GM21447 (cell line): ENCODE data around the gene LTF.
"Not testable (repeated sequence)": the region's sequence is repeated elsewhere in the genome, so short reads cannot be mapped to it uniquely, and the experiment has no call there.

Source experiments
- ATAC-seq: cut with Tn5 transposase; IDR thresholded peaks from one replicate; pipeline ENCODE4 v1.9.1; 2021; ENCODE audit not compliant: unreplicated experiment

LTF gene

DNA sequence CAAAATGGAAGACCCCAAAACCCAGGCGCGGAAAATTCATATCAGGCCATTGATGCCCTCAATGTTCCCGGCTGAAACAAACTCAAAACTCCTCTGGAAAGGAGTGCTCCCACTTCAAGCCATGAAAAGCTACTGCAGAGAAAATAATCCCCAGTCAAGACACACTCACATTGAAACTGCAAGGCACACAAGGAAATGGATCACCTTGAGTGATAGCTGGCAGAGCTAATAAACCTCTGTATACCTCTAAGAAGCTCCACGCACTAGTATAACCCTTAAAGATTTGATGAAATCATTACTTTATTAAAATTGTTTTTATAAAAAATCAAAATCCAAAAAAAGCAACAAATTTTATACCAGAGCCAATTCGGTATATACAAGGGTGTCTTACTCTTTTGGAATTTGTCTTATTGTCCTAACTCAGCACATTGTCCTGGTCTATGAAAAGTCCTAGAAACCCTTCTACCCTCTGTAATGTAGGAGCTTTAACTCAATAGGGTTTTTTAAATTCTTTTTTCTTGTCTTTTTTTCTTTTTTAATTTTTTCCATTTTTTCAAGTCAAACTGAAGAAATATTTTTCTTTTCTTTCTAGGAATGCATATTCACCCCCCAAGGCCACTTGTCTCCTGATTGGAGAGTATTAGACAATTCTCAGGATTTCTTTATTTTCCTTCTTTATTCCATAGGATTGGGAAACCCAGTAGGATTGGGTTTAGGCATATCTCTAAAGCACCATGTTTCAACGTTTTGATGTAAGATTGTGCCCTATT, 66.3 kb downstream of the LTF start:
- no peak for ATAC-seq

DNA sequence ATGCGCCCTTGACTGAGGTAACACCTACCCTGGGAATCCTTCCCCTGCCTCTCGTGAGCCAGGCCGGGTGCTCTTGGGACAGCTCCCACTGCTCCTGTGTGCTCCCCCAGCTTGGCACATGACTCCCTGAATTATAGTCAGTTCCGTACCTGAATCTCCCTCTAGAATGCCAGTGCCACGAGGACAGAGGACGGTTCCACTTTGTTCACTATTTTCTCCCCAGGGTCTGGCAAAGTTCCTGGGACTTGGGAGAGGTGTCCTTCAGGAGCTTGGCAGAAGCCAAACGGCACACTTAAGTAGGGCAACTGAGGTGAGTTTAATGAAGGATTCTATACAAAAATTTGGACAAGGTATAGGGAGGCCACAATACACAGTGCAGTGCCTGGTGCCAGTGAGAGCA, 67.6 kb downstream of the LTF start:
- ATAC-seq, result no peak

DNA sequence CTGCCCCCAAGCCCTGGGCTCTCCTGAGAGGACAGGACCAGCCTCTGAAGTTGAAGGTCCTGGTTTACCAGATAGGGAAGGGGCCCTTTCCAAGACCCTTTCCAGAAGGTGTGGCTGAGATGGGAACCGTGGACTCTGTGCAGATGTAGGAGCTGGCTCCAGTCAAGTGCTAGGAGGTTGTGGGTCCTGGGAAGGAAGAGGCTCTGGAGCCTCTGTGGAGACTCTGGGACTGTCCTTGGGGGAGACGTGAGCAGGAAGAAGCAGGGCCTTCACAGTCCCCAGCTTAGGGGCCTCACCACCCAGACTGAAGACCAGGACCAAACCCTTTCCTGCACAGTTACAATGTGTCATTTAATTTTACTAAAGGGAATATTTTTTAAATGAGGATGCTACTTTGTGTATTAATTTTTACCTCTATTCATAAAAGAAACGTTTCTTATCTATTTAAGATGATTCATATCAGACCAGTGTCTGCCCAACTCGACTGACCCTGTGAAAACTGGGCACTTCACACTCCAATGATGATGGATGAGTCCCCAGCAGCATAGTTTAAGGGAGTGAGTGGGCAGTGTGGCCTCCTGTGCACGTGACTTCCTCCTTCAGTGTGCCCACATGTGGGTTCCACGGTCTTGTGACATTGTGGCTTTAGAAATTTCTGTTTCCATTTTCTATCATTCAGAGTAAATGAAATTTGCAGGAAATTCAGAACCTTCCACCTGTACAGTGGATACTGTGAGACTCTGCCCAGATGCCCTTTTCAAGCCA, 68.8 kb downstream of the LTF start:
- ATAC-seq, result no peak

DNA sequence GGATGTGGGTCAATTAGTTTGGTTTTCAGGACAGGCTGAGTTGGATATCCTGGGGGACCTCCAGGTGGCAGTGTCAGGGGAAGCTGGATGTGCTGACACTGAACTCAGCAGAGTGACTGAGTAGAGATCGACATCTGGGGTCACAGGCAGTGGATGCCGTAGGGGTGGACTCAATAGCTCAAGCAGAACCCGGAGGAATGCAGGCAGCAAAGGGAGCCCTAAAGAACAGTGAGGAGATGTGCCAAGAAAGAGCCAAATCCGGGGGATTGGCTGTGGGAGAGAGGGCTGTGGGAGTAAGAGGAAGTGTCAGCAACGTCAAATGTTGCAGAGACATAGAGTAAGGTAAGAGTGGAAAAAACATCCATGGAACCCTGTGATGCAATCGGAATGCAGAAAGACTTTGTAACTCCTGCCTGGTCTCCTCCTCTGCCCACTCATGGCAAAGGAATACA, 69.5 kb downstream of the LTF start:
- ATAC-seq, result no peak

DNA sequence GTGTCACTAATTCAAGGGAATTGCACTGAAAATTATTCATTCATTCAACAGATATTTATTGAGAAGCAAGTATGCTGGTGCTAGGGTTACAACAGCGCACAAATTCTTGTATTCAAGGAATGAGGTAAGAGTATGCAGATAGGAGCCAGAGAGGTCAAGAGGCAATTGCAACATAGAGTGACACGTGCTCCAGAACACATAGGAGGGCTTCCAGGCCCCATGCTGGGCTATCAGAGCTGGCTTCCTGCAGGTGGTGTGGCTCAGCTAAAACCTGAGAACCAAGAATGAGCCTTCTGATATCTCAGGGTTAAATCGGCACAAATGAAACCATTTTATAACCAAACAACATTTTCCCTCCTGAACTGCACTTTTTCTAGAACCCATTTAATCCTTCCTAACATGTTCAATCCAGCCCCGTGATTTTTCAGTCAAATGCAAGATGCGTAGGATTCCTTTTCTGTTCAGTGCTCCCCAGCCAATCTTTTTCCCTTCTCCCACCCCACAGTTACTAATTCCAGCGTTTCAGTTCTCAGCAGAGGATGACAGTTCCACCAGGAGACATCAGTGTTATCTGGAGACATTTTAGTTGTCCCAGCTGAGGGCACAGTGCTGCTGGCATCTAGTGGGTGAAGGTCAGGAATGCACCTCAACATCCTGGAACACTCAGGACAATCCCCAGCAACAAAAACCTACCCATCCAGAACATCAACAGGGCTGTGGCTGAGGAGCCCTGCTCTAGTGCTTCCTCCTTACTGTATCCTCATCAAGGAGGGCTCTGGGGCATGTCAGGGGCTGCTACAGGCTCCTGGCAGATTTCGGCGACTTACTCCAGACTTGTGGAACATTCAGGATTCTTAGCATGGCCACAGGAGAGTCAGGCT, 70.9 kb downstream of the LTF start:
- ATAC-seq, result no peak

DNA sequence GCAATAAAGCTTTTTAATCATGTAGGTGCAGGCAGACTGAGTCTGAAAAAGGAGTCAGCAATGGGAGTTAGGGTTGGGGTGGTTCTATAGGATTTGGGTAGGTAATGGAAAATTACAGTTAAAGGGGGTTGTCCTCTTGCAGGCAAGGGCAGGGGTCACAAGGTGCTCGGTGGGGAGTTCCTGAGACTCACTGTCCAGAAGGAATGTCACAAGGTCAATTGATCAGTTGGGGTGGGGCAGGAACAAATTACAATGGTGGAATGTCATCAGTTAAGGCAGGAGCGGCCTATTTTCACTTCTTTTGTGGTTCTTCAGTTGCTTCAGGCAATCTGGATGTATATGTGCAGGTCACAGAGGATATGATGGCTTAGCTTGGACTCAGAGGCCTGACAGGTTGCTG, 71.7 kb downstream of the LTF start:
- no peak for ATAC-seq

DNA sequence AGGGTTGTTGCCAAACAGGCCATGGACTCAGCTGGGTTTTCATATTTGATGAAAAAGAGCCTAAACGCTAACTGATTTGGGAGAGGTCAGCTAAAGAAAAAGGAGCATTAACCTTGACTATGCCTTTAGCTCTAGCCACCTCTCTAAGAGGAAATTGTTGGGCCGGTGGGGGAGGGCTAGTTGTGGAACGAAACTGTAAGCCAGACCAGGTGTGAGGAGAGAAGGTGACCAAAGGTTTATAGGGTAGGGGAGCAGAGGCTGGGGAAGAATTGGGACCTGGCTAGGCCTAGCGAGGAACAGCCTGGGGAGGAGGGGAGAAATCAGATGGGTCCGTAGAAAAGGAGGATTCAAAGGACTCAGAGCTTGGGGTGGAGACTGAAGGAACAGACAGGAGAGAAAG, 73.2 kb downstream of the LTF start:
- not testable (repeated sequence) for ATAC-seq

DNA sequence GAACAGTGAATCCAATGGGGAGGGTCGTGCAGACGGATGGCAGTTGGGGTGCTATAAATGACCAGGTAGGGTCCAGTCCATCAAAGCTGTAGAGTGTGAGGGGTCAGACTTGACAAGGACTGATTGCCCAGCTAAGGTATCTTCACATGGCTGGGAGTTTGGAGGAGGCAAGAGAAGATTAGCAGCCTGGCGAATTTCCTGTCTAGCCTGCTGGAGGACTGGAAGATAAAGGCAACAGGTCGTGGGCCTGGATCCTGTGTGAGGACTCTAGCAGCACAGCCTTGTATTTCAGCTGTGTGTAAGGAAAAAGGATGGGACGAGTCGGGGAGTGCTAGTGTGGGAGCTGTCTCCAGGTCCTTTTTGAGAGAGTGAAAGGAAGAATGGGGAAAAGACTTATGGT, 75.4 kb downstream of the LTF start:
- no peak for ATAC-seq

DNA sequence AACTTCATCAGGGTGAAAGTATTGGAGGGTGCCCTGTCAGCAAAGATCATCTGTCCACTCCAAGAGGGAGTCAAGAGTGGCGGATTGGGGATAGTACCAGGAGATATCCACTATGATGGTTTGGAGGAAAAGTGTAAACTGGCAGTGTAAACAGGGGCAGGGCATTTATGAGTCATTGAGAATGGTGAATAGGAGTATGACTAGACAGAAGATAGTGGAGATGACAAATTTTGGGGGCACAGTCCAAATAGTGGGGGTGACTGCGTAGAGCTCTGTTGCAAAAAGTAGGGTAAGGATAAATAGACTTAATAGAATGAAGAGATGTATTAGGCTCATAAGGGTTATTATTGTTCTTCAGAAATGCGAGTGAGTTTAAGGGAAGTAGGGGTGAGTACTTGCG, 75.9 kb downstream of the LTF start:
- not testable (repeated sequence) for ATAC-seq

DNA sequence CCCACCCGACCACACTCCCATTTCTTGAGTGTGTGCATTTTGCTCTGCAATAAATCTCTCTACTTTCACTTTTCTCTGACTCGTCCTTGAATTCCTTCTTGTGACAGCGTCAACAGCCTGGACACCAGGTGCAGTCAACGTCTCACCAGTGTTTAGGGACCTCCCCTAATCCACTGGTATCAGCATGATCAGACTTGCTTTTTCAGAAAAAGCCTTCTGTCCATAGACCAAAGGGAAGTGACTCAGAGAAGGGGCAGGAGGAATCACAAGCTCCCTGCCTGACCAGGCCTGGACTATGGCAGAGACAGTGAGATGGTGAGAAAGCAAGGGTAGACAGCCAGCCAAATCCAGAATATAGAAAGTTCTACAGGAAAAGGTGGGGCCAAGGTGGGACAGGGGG, 78.5 kb downstream of the LTF start:
- ATAC-seq, result no peak
